IMR-90 (cell line): ENCODE data around the gene FAM124B. TPM values are rescaled to one million over a fixed set of nuclear protein-coding genes. Genes with fewer than 3 reads are reported as not detected.

ENCODE experiments used
- ATAC-seq: fragments of 200-7000 bp; cut with Tn5 transposase; 2 replicates; pipeline ENCODE4 v1.9.1; 2020; ENCODE audit warnings: low read depth, mild to moderate bottlenecking, moderate library complexity
- BruUV-seq: library from RNA; stranded (reverse); fragments of 400-500 nt; replicated peaks from 2 replicates; lab custom pipeline; 2021; lab: Mats Ljungman, UMichigan
- CTCF ChIA-PET: fragments of 300-600 bp; formaldehyde crosslinking; extraction: SDS; loops from one replicate; lab custom pipeline; 2021; ENCODE audit warnings: antibody characterized with exemption; lab: Yijun Ruan, JAX
- POLR2A ChIA-PET: fragments of 300-600 bp; sonication (Branson Sonifier 250); formaldehyde crosslinking; loops from one replicate; lab custom pipeline; 2022; ENCODE audit warnings: antibody characterized with exemption; ENCODE audit not compliant: unreplicated experiment; lab: Charles Lee
- DNase-seq: peaks from one replicate; pipeline ENCODE4 v3.0.0; 2013
- H2AFZ ChIP-seq: replicated peaks from 2 replicates; pipeline ENCODE3; 2013; ENCODE audit warnings: low read length, mild to moderate bottlenecking; ENCODE audit not compliant: poor library complexity
- H2AK5ac ChIP-seq: 2 replicates; pipeline ENCODE4 v1.6.1; 2013; ENCODE audit warnings: low read depth, low read length, inconsistent platforms
- H2AK9ac ChIP-seq: replicated peaks from 2 replicates; pipeline ENCODE3; 2013; ENCODE audit warnings: mild to moderate bottlenecking, low read depth, low read length, moderate library complexity; ENCODE audit not compliant: poor library complexity
- H2BK120ac ChIP-seq: 2 replicates; pipeline ENCODE4 v1.6.1; 2013; ENCODE audit warnings: low read depth, low read length, inconsistent platforms
- H2BK15ac ChIP-seq: 3 replicates; pipeline ENCODE4 v1.6.1; 2013; ENCODE audit warnings: low read depth, low read length, inconsistent platforms
- H2BK20ac ChIP-seq: 2 replicates; pipeline ENCODE4 v1.6.1; 2013; ENCODE audit warnings: low read depth, mild to moderate bottlenecking, inconsistent platforms, low read length, moderate library complexity
- H2BK5ac ChIP-seq: 2 replicates; pipeline ENCODE4 v1.6.1; 2013; ENCODE audit warnings: mild to moderate bottlenecking, low read depth, low read length, inconsistent platforms; ENCODE audit not compliant: poor library complexity, severe bottlenecking
- H3K14ac ChIP-seq: replicated peaks from 2 replicates; pipeline ENCODE4 v1.6.1; 2013; ENCODE audit warnings: low read depth, low read length, inconsistent platforms
- H3K18ac ChIP-seq: 2 replicates; pipeline ENCODE4 v1.6.1; 2013; ENCODE audit warnings: low read depth, low read length, control low read depth
- H3K23ac ChIP-seq: 2 replicates; pipeline ENCODE4 v1.6.1; 2013; ENCODE audit warnings: low read depth, low read length, inconsistent platforms
- H3K27ac ChIP-seq: 2 replicates; pipeline ENCODE4 v1.5.1; 2013; ENCODE audit warnings: mild to moderate bottlenecking, control low read depth, low read length; ENCODE audit not compliant: insufficient read depth
- H3K27me3 ChIP-seq: 2 replicates; pipeline ENCODE4 v1.6.1; 2013; ENCODE audit warnings: low read length; ENCODE audit not compliant: control insufficient read depth, insufficient read depth
- H3K36me3 ChIP-seq: 2 replicates; pipeline ENCODE4 v1.6.1; 2013; ENCODE audit warnings: low read length, mixed read lengths; ENCODE audit not compliant: control insufficient read depth, insufficient read depth
- H3K4ac ChIP-seq: 2 replicates; pipeline ENCODE4 v1.6.1; 2013; ENCODE audit warnings: low read depth, low read length, inconsistent platforms
- H3K4me1 ChIP-seq: 2 replicates; pipeline ENCODE4 v1.6.1; 2013; ENCODE audit warnings: low read length, mixed read lengths; ENCODE audit not compliant: control insufficient read depth, insufficient read depth
- H3K4me2 ChIP-seq: 2 replicates; pipeline ENCODE4 v1.6.1; 2013; ENCODE audit warnings: low read depth, mild to moderate bottlenecking, control low read depth, low read length, moderate library complexity
- H3K4me3 ChIP-seq: 2 replicates; pipeline ENCODE4 v1.5.1; 2013; ENCODE audit warnings: low read depth, mild to moderate bottlenecking, control low read depth, low read length, moderate library complexity; ENCODE audit not compliant: insufficient read depth
- H3K56ac ChIP-seq: 2 replicates; pipeline ENCODE4 v1.6.1; 2013; ENCODE audit warnings: low read length, inconsistent platforms; ENCODE audit not compliant: insufficient read depth; ENCODE audit errors: extremely low read depth
- H3K79me1 ChIP-seq, 2 experiments: 2 replicates each; pipeline ENCODE4 v1.6.1; 2013; ENCODE audit warnings: low read length in 2 of 2, inconsistent platforms in 1 of 2, low read depth in 1 of 2
- H3K9ac ChIP-seq: 2 replicates; pipeline ENCODE4 v1.6.1; 2013; ENCODE audit warnings: low read depth, low read length, control low read depth
- H3K9me1 ChIP-seq: 2 replicates; pipeline ENCODE4 v1.6.1; 2013; ENCODE audit warnings: low read length, inconsistent platforms; ENCODE audit not compliant: insufficient read depth
- H3K9me3 ChIP-seq: 2 replicates; pipeline ENCODE4 v1.6.1; 2013; ENCODE audit warnings: low read length; ENCODE audit not compliant: control insufficient read depth, insufficient read depth
- H4K20me1 ChIP-seq: 2 replicates; pipeline ENCODE4 v1.6.1; 2013; ENCODE audit warnings: low read length, inconsistent platforms; ENCODE audit not compliant: insufficient read depth
- H4K5ac ChIP-seq: 2 replicates; pipeline ENCODE4 v1.6.1; 2013; ENCODE audit warnings: mild to moderate bottlenecking, low read depth, low read length, control low read depth
- H4K8ac ChIP-seq, 2 experiments: 2 replicates each; pipeline ENCODE4 v1.6.1; 2013; ENCODE audit warnings: low read depth in 2 of 2, low read length in 2 of 2, control low read depth in 1 of 2, inconsistent platforms in 1 of 2
- H4K91ac ChIP-seq: 2 replicates; pipeline ENCODE4 v1.6.1; 2013; ENCODE audit warnings: low read depth, low read length, inconsistent platforms; ENCODE audit not compliant: insufficient read depth
- CHD1 ChIP-seq: IDR thresholded peaks from 2 replicates; pipeline ENCODE4 v1.6.1; 2012; ENCODE audit warnings: low read depth, low read length, improper control_type of control experiment
- FOS ChIP-seq: fragments of 150-350 bp; IDR thresholded peaks from 2 replicates; pipeline ENCODE4 v1.6.1; 2016; ENCODE audit warnings: low read depth, low read length
- MXI1 ChIP-seq: IDR thresholded peaks from 2 replicates; pipeline ENCODE4 v1.6.1; 2012; ENCODE audit warnings: low read depth, mild to moderate bottlenecking, low read length, moderate library complexity, borderline replicate concordance
- RAD21 ChIP-seq: IDR thresholded peaks from 2 replicates; pipeline ENCODE4 v1.6.1; 2012; ENCODE audit warnings: low read length, improper control_type of control experiment
- USF2 ChIP-seq: fragments of 150-350 bp; IDR thresholded peaks from 2 replicates; pipeline ENCODE4 v1.6.1; 2017; ENCODE audit warnings: mild to moderate bottlenecking, antibody characterized with exemption, low read length, low read depth
- WGBS, 2 experiments: methylation state at CpG; one replicate each; pipeline versions ENCODE4 v1.1.5 to v1.1.7; 2013; ENCODE audit warnings: missing lambda C conversion rate in 2 of 2; ENCODE audit not compliant: insufficient read length in 1 of 2; ENCODE audit errors: extremely low coverage in 2 of 2; 5-methylcytosine and 5-hydroxymethylcytosine counted together
- dilution Hi-C: fragments of 300-500 bp; cut with HindIII; formaldehyde crosslinking; loops from one replicate; pipeline ENCODE4 v1.14.3; 2018; ENCODE audit warnings: low sequenced_read_pairs; ENCODE audit not compliant: unreplicated experiment
- in situ Hi-C: fragments of 300-500 bp; cut with MboI; formaldehyde crosslinking; loops from 3 replicates; pipeline ENCODE4 v1.14.3; 2019; ENCODE audit warnings: low sequenced_read_pairs, inconsistent platforms, mixed read lengths
- intact Hi-C: fragments of 100-400 bp; cut with micrococcal nuclease; formaldehyde crosslinking; loops from 2 replicates; pipeline ENCODE4 v1.10.0; 2022
- polyA plus RNA-seq, 3 experiments: library from polyadenylated mRNA; depleted of rRNA; stranded (reverse); fragments of >200 nt; gene quantifications; 2 replicates each; pipeline ENCODE4 v1.2.3, GENCODE V29; 2012; ENCODE audit warnings: low replicate concordance in 1 of 3
- total RNA-seq: library from RNA; depleted of rRNA; stranded (reverse); fragments of >200 nt; gene quantifications from 2 replicates; pipeline ENCODE4 v1.2.3, GENCODE V29; 2012

FAM124B gene
- total and polyA plus RNA-seq, 2 of the 4 experiments (the other 2 are of a cell fraction), result not detected

- no TSS peak for BruUV-seq
These were observed 1.6 kb downstream of the FAM124B start for GRCh38 chr2:224400174-224400810.

More at GRCh38 chr2:224400174-224400810, 1.6 kb downstream of the FAM124B start:
- TF ChIP-seq FOS (no peak), MXI1 (no peak), RAD21 (no peak), USF2 (no peak), CHD1 (no peak)
- no peak overlapping the region for H4K5ac ChIP-seq
- H3K27ac ChIP-seq, result no peak overlapping the region
- no peak overlapping the region for H2AK9ac ChIP-seq
- in situ Hi-C loops, result no loop called here
- no CpG with 5 or more reads among the region's 8 CpGs for WGBS, 2 experiments
- intact Hi-C loops, result no loop called here
- H3K23ac ChIP-seq, result no peak overlapping the region
- H3K9ac ChIP-seq, result no peak overlapping the region
- DNase-seq, result no peak
- no peak overlapping the region for H2BK20ac ChIP-seq
- H3K14ac ChIP-seq, result no peak overlapping the region
- H4K8ac ChIP-seq, result no peak overlapping the region
- no peaks in the 10 kb centered on the region for H3K9me3 ChIP-seq
- no peaks in the 10 kb centered on the region for H3K9me1 ChIP-seq
- no peaks in the 10 kb centered on the region for H3K4me1 ChIP-seq
- ChIA-PET POLR2A (no interaction called here), CTCF (interaction anchor here (1.1 kb wide), 1 partner anchor 250 kb away, joined by 3 read pairs; no protein-coding TSS in a partner anchor)
- dilution Hi-C loops, result no loop called here
- no peak overlapping the region for H2AFZ ChIP-seq
- no peaks in the 10 kb centered on the region for H3K36me3 ChIP-seq
- no peak overlapping the region for H3K18ac ChIP-seq
- H4K20me1 ChIP-seq, result no peaks in the 10 kb centered on the region
- no peak overlapping the region for H2AK5ac ChIP-seq
- no peak overlapping the region for H2BK5ac ChIP-seq
- no peaks in the 10 kb centered on the region for H3K79me1 ChIP-seq
- H4K91ac ChIP-seq, result no peak overlapping the region
- H2BK15ac ChIP-seq, result no peak overlapping the region
- H2BK120ac ChIP-seq, result no peak overlapping the region
- H3K4me3 ChIP-seq, result no peak overlapping the region
- H3K4me2 ChIP-seq, result no peak overlapping the region
- no peak for ATAC-seq
- peaks cover 3% of the 10 kb centered on the region for H3K27me3 ChIP-seq
- no peak overlapping the region for H3K56ac ChIP-seq
- H3K4ac ChIP-seq, result no peak overlapping the region
